H1 (cell line): Measurements from ENCODE around the gene CASP4. TPM values are rescaled to one million over a fixed set of nuclear protein-coding genes. Genes with fewer than 3 reads are reported as not detected.

ENCODE experiments used
- CTCF ChIA-PET: fragments of 300-600 bp; sonication (Branson Sonifier 250); formaldehyde crosslinking; loops from one replicate; lab custom pipeline; 2021; ENCODE audit not compliant: partially characterized antibody; lab: Charles Lee
- POLR2A ChIA-PET: fragments of 300-600 bp; sonication (Branson Sonifier 250); formaldehyde crosslinking; loops from one replicate; lab custom pipeline; 2021; ENCODE audit warnings: inconsistent platforms; ENCODE audit not compliant: partially characterized antibody; lab: Charles Lee
- DNase-seq, 2 experiments: peaks; one replicate each; pipeline versions ENCODE4 v3.0.0 to v3.0.0-alpha.2; 2010 to 2022; ENCODE audit warnings: low spot score in 2 of 2, low read depth in 1 of 2, mixed read lengths in 1 of 2
- FAIRE-seq: peaks from 2 replicates; lab custom pipeline; 2011; peaks lifted over from hg19 to GRCh38; lab: Jason Lieb, UNC
- H2AFZ ChIP-seq: 2 replicates; pipeline ENCODE4 v1.8.1; 2012; ENCODE audit warnings: low read length, inconsistent platforms
- H2AK5ac ChIP-seq: 2 replicates; pipeline ENCODE4 v1.6.1; 2013; ENCODE audit warnings: low read depth, low read length
- H2BK120ac ChIP-seq: replicated peaks from 2 replicates; pipeline ENCODE3; 2013; ENCODE audit warnings: low read depth, low read length, inconsistent platforms
- H2BK12ac ChIP-seq: 2 replicates; pipeline ENCODE4 v1.6.1; 2013; ENCODE audit warnings: low read depth, low read length
- H2BK15ac ChIP-seq: 2 replicates; pipeline ENCODE4 v1.6.1; 2013; ENCODE audit warnings: low read length
- H2BK20ac ChIP-seq: 2 replicates; pipeline ENCODE4 v1.6.1; 2013; ENCODE audit warnings: low read length
- H2BK5ac ChIP-seq: 2 replicates; pipeline ENCODE4 v1.6.1; 2013; ENCODE audit warnings: low read depth, low read length
- H3K14ac ChIP-seq: 2 replicates; pipeline ENCODE4 v1.6.1; 2013; ENCODE audit warnings: inconsistent platforms; ENCODE audit not compliant: insufficient read length
- H3K18ac ChIP-seq: 2 replicates; pipeline ENCODE4 v1.6.1; 2013; ENCODE audit warnings: low read length; ENCODE audit errors: extremely low read depth
- H3K23ac ChIP-seq: 2 replicates; pipeline ENCODE4 v1.6.1; 2013; ENCODE audit warnings: inconsistent platforms; ENCODE audit not compliant: insufficient read length
- H3K23me2 ChIP-seq: 2 replicates; pipeline ENCODE4 v1.6.1; 2013; ENCODE audit warnings: low read depth, low read length
- H3K27ac ChIP-seq: 2 replicates; pipeline ENCODE4 v1.6.1; 2011; ENCODE audit warnings: low read depth, low read length, inconsistent platforms
- H3K27me3 ChIP-seq, 4 experiments: replicated peaks in 1 of 4; 1 replicate in 1 of 4; 2 replicates in 3 of 4; pipeline versions ENCODE4 v1.6.1 to v1.8.1; 2011 to 2013; ENCODE audit warnings: low read length in 3 of 4, mild to moderate bottlenecking in 3 of 4, inconsistent platforms in 2 of 4, mixed read lengths in 2 of 4, moderate library complexity in 1 of 4; ENCODE audit not compliant: control insufficient read depth in 3 of 4, insufficient read depth in 3 of 4; ENCODE audit errors: extremely low read depth in 1 of 4
- H3K36me3 ChIP-seq, 4 experiments: 2 replicates each; pipeline versions ENCODE4 v1.6.1 to v1.8.1; 2011 to 2013; ENCODE audit warnings: mild to moderate bottlenecking in 4 of 4, low read length in 3 of 4, moderate library complexity in 2 of 4, control low read depth in 1 of 4, inconsistent platforms in 1 of 4; ENCODE audit not compliant: insufficient read depth in 4 of 4, control insufficient read depth in 2 of 4
- H3K4ac ChIP-seq: replicated peaks from 2 replicates; pipeline ENCODE3; 2013; ENCODE audit warnings: low read length, low read depth, mixed read lengths, inconsistent platforms; ENCODE audit not compliant: insufficient read length
- H3K4me1 ChIP-seq, 4 experiments: replicated peaks in 1 of 4; 1 replicate in 1 of 4; 2 replicates in 3 of 4; pipeline versions ENCODE4 v1.6.1 to v1.8.1; 2011 to 2013; ENCODE audit warnings: low read length in 3 of 4, inconsistent platforms in 2 of 4, mixed read lengths in 1 of 4; ENCODE audit not compliant: insufficient read depth in 4 of 4, control insufficient read depth in 3 of 4
- H3K4me2 ChIP-seq, 2 experiments: 2 replicates each; pipeline versions ENCODE4 v1.6.1 to v1.8.1; 2011 to 2013; ENCODE audit warnings: low read depth in 2 of 2, low read length in 2 of 2, control low read depth in 1 of 2, inconsistent platforms in 1 of 2, mild to moderate bottlenecking in 1 of 2; ENCODE audit not compliant: insufficient read depth in 1 of 2
- H3K4me3 ChIP-seq, 4 experiments: fragments of 200-600, 300-600 bp in 1 of 4; sonication (generic), shearing (Covaris generic), sonication (Bioruptor Twin) in 1 of 4; 2 replicates each; pipeline versions ENCODE4 v1.5.1 to v1.8.1; 2011 to 2016; ENCODE audit warnings: low read length in 4 of 4, low read depth in 3 of 4, control low read depth in 2 of 4, inconsistent platforms in 2 of 4, mild to moderate bottlenecking in 2 of 4, mixed read lengths in 1 of 4, moderate library complexity in 1 of 4; ENCODE audit not compliant: insufficient read depth in 2 of 4; ENCODE audit errors: extremely low read depth in 1 of 4
- H3K56ac ChIP-seq: replicated peaks from 2 replicates; pipeline ENCODE3; 2013; ENCODE audit warnings: low read depth, mild to moderate bottlenecking, mixed read lengths, low read length, inconsistent platforms; ENCODE audit not compliant: insufficient read length
- H3K79me1 ChIP-seq: 2 replicates; pipeline ENCODE4 v1.6.1; 2013; ENCODE audit warnings: low read depth, low read length, control low read depth
- H3K79me2 ChIP-seq, 2 experiments: 2 replicates each; pipeline versions ENCODE4 v1.6.1 to v1.8.1; 2012 to 2013; ENCODE audit warnings: low read length in 2 of 2, mild to moderate bottlenecking in 2 of 2, inconsistent platforms in 1 of 2; ENCODE audit not compliant: insufficient read depth in 2 of 2, control insufficient read depth in 1 of 2
- H3K9ac ChIP-seq, 4 experiments: replicated peaks in 1 of 4; 1 replicate in 1 of 4; 2 replicates in 3 of 4; pipeline versions ENCODE4 v1.6.1 to v1.8.1; 2011 to 2013; ENCODE audit warnings: low read depth in 3 of 4, low read length in 3 of 4, control low read depth in 2 of 4, mild to moderate bottlenecking in 2 of 4, moderate library complexity in 2 of 4, inconsistent platforms in 1 of 4; ENCODE audit errors: extremely low read depth in 1 of 4
- H3K9me3 ChIP-seq, 2 experiments: 2 replicates each; pipeline versions ENCODE4 v1.6.1 to v1.8.1; 2012 to 2013; ENCODE audit warnings: mild to moderate bottlenecking in 2 of 2, moderate library complexity in 2 of 2, control low read depth in 1 of 2, inconsistent platforms in 1 of 2, low read depth in 1 of 2, low read length in 1 of 2, mixed read lengths in 1 of 2; ENCODE audit not compliant: insufficient read depth in 2 of 2
- H4K20me1 ChIP-seq, 2 experiments: replicated peaks in 1 of 2; 2 replicates each; pipeline versions ENCODE3 to v1.8.1; 2011 to 2013; ENCODE audit warnings: inconsistent platforms in 2 of 2, low read length in 2 of 2, mild to moderate bottlenecking in 1 of 2; ENCODE audit not compliant: insufficient read depth in 2 of 2, control insufficient read depth in 1 of 2
- H4K5ac ChIP-seq: 2 replicates; pipeline ENCODE4 v1.6.1; 2013; ENCODE audit warnings: low read length, low read depth, mixed read lengths, inconsistent platforms; ENCODE audit not compliant: insufficient read length
- H4K8ac ChIP-seq: 2 replicates; pipeline ENCODE4 v1.8.0; 2013; ENCODE audit warnings: mild to moderate bottlenecking, moderate library complexity, low read length, inconsistent platforms; ENCODE audit not compliant: insufficient read depth; ENCODE audit errors: extremely low read depth
- H4K91ac ChIP-seq: replicated peaks from 2 replicates; pipeline ENCODE3; 2013; ENCODE audit warnings: low read length, mixed read lengths, inconsistent platforms; ENCODE audit not compliant: insufficient read length
- CEBPB ChIP-seq: IDR thresholded peaks from 2 replicates; pipeline ENCODE4 v1.6.1; 2012; ENCODE audit warnings: low read depth, low read length
- CHD2 ChIP-seq: IDR thresholded peaks from 2 replicates; pipeline ENCODE4 v1.6.1; 2012; ENCODE audit warnings: low read length, improper control_type of control experiment
- FOSL1 ChIP-seq: IDR thresholded peaks from 2 replicates; pipeline ENCODE4 v1.6.1; 2011; ENCODE audit warnings: mild to moderate bottlenecking, low read depth, low read length, moderate library complexity; ENCODE audit not compliant: insufficient read depth
- GTF2F1 ChIP-seq: IDR thresholded peaks from 2 replicates; pipeline ENCODE4 v1.6.1; 2012; ENCODE audit warnings: low read depth, low read length, improper control_type of control experiment, borderline replicate concordance
- HDAC2 ChIP-seq, 2 experiments: fragments of 300-600 bp in 1 of 2; sonication (generic) in 1 of 2; IDR thresholded peaks; 2 replicates each; pipeline ENCODE4 v1.6.1; 2011 to 2012; ENCODE audit warnings: low read depth in 2 of 2, low read length in 2 of 2, mild to moderate bottlenecking in 2 of 2, moderate library complexity in 2 of 2, borderline replicate concordance in 1 of 2, inconsistent platforms in 1 of 2
- KDM1A ChIP-seq: fragments of 200-600, 300-600 bp; sonication (generic); IDR thresholded peaks from 2 replicates; pipeline ENCODE4 v1.7.1; 2016; ENCODE audit warnings: mild to moderate bottlenecking, low read length, borderline replicate concordance
- NRF1 ChIP-seq: IDR thresholded peaks from 2 replicates; pipeline ENCODE4 v1.6.1; 2011; ENCODE audit warnings: mild to moderate bottlenecking, low read depth, low read length, improper control_type of control experiment
- POLR2AphosphoS5 ChIP-seq: IDR thresholded peaks from 2 replicates; pipeline ENCODE4 v1.6.1; 2011; ENCODE audit warnings: low read depth, low read length
- RAD21 ChIP-seq, 2 experiments: IDR thresholded peaks in 1 of 2; conservative IDR thresholded peaks in 1 of 2; 2 replicates each; pipeline ENCODE4 v1.6.1; 2011; ENCODE audit warnings: low read depth in 2 of 2, low read length in 2 of 2, improper control_type of control experiment in 1 of 2, inconsistent platforms in 1 of 2, mild to moderate bottlenecking in 1 of 2, moderate library complexity in 1 of 2
- RBBP5 ChIP-seq: IDR thresholded peaks from 2 replicates; pipeline ENCODE4 v1.7.1; 2012; ENCODE audit warnings: low read depth, mild to moderate bottlenecking, inconsistent platforms, low read length, moderate library complexity, borderline replicate concordance
- SP1 ChIP-seq: IDR thresholded peaks from 2 replicates; pipeline ENCODE4 v1.6.1; 2011; ENCODE audit warnings: low read depth, low read length
- SRF ChIP-seq: IDR thresholded peaks from 2 replicates; pipeline ENCODE4 v1.6.1; 2011; ENCODE audit warnings: mild to moderate bottlenecking, low read depth, low read length, moderate library complexity
- TCF12 ChIP-seq: IDR thresholded peaks from 2 replicates; pipeline ENCODE4 v1.6.1; 2011; ENCODE audit warnings: low read depth, mild to moderate bottlenecking, low read length
- YY1 ChIP-seq: IDR thresholded peaks from 2 replicates; pipeline ENCODE4 v1.6.1; 2011; ENCODE audit warnings: low read depth, mild to moderate bottlenecking, low read length
- WGBS, 2 experiments: shearing (Covaris generic) in 1 of 2; methylation state at CpG; one replicate each; pipeline versions ENCODE4 v1.1.6 to v1.1.7; 2013 to 2015; ENCODE audit warnings: low lambda C conversion rate in 2 of 2, mixed read lengths in 2 of 2, inconsistent platforms in 1 of 2, low coverage in 1 of 2, missing lambda C conversion rate in 1 of 2; ENCODE audit not compliant: insufficient replicate concordance in 2 of 2, insufficient coverage in 1 of 2, insufficient read length in 1 of 2; ENCODE audit errors: extremely low coverage in 1 of 2, missing lambda C conversion rate in 1 of 2; 5-methylcytosine and 5-hydroxymethylcytosine counted together
- polyA plus RNA-seq, 7 experiments: library from polyadenylated mRNA; depleted of rRNA in 3 of 7; stranded (reverse) in 5 of 7; unstranded in 2 of 7; fragments of >200 nt in 5 of 7; fragments of 200-250 nt in 2 of 7; gene quantifications; 1 replicate in 5 of 7; 2 replicates in 1 of 7; 4 replicates in 1 of 7; pipeline versions ENCODE4 v1.2.1 to v1.2.3, GENCODE V29; 2011 to 2013; ENCODE audit warnings: missing spikeins in 2 of 7, mixed read lengths in 2 of 7
- total RNA-seq: library from RNA; stranded (reverse); fragmentation: NEBNext Ultra II Directional; extraction: Animal tissue kit (Norgen Biotek cat#: 25700); gene quantifications from 2 replicates; pipeline ENCODE4 v1.2.1, GENCODE V29; 2021

CASP4 gene
- total and polyA plus RNA-seq, 2 of the 8 experiments (the other 6 are each of a cell fraction or from before 2014, with no cell fraction given): 0.09 TPM; not detected in 1

DNA sequence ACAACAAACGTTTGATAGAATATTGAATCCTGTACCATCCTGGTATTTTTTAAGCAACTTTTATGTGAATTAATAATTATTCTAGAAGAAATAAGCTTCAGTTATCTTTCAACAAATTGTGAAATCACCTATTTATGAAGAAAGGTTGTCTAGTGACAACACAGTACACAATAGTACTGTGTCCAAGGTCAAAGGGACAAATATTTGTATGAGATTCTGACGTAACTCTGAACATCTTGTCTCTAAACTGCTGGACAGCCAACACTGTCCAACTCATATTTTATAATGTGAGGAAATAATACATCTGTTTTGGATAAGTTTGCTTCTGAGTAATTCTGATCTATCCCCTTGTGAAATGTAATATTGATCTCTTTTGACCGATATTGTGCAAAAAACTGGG is 35.6 kb upstream of the CASP4 start:
- CTCF ChIA-PET: no interaction called here

More for the DNA sequence above, 35.6 kb upstream of the CASP4 start:
- Histone ChIP-seq H3K14ac (no peak overlapping the region), H2BK15ac (no peak overlapping the region), H3K23me2 (no peaks in the 10 kb centered on the region), H3K9ac (no peak overlapping the region), H4K8ac (no peak overlapping the region), H4K5ac (no peak overlapping the region), H2AFZ (no peak overlapping the region), H3K27me3 (no peaks in the 10 kb centered on the region), H2BK20ac (no peak overlapping the region), H2AK5ac (no peak overlapping the region), H3K79me1 (no peaks in the 10 kb centered on the region), H3K9me3 (no peaks in the 10 kb centered on the region), H3K79me2 (no peaks in the 10 kb centered on the region), H3K18ac (no peak overlapping the region), H3K36me3 (no peaks in the 10 kb centered on the region), H2BK12ac (no peak overlapping the region), H4K20me1 (no peaks in the 10 kb centered on the region)
- 95% methylated on average over 3 of the region's 3 CpGs; no CpG with 5 or more reads in 1 of the 2 experiments for WGBS, 2 experiments
- POLR2A ChIA-PET: no interaction called here
- TF ChIP-seq GTF2F1: no peak
- no peak for TF ChIP-seq SRF
- TF ChIP-seq POLR2AphosphoS5: no peak
- no peak for TF ChIP-seq SP1
- TF ChIP-seq CEBPB: no peak
- TF ChIP-seq RAD21 (IDR thresholded peaks at IDR 0.05 in 1 of 2, conservative IDR thresholded peaks at IDR 0.05 in 1 of 2; ENCODE audit: low read depth in 2 of 2, low read length in 2 of 2): no peak
- no peak for TF ChIP-seq FOSL1
- TF ChIP-seq YY1: no peak
- no peak for TF ChIP-seq NRF1
- TF ChIP-seq HDAC2 (IDR thresholded peaks at IDR 0.05; ENCODE audit: borderline replicate concordance in 1 of 2, low read depth in 2 of 2, low read length in 2 of 2): no peak
- TF ChIP-seq RBBP5: no peak
- no peak for TF ChIP-seq TCF12
- no peak for TF ChIP-seq CHD2
- TF ChIP-seq KDM1A: no peak
- TF ChIP-seq, all 59 proteins: peak for 0
- H3K27ac ChIP-seq: no peak overlapping the region
- no peak overlapping the region for H4K91ac ChIP-seq
- FAIRE-seq (no peak), DNase-seq (no peak)
- H3K4me1 ChIP-seq: no peaks in the 10 kb centered on the region
- no peak overlapping the region for H3K23ac ChIP-seq
- no peak overlapping the region for H2BK120ac ChIP-seq
- H3K4me2 ChIP-seq: no peak overlapping the region
- no peak overlapping the region for H2BK5ac ChIP-seq
- no peak overlapping the region for H3K56ac ChIP-seq
- H3K4ac ChIP-seq: no peak overlapping the region
- H3K4me3 ChIP-seq: no peak overlapping the region
